ENCODE measurements around the gene VPS13A.
A peak's percentile ranks its signal among the peaks of the same experiment; 100 is the strongest.

VPS13A gene

GRCh38 chr9:77177143-77177893 lies at the start of gene VPS13A (continued):
- TF ChIP-seq ZBTB11 (tag by site-specific recombination; conservative IDR thresholded peaks at IDR 0.05; ENCODE audit: low read depth) (0 out of 2 replicates have a peak, but pooled peaks have one; percentile 5), ZNF266 (tag by site-specific recombination; IDR thresholded peaks at IDR 0.05; ENCODE audit: low read depth) (no peak), HOXC10 (CRISPR knock-in tag; IDR thresholded peaks at IDR 0.05) (no peak), ZNF518A (tag by site-specific recombination; conservative IDR thresholded peaks at IDR 0.05; ENCODE audit: low read depth) (no peak), ZNF274 (IDR thresholded peaks at IDR 0.05; ENCODE audit: low read length) (no peak), ZNF274 (tag by site-specific recombination; IDR thresholded peaks at IDR 0.05; ENCODE audit: borderline replicate concordance) (no peak), REST (tag by site-specific recombination; IDR thresholded peaks at IDR 0.05) (no peak), ZNF777 (tag by site-specific recombination; IDR thresholded peaks at IDR 0.05; ENCODE audit: borderline replicate concordance) (0 out of 2 replicates have a peak, but pooled peaks have one; percentile 35), HOXA7 (CRISPR knock-in tag; IDR thresholded peaks at IDR 0.05; ENCODE audit: borderline replicate concordance) (no peak), ZNF48 (tag by site-specific recombination; IDR thresholded peaks at IDR 0.05) (no peak), ZNF184 (tag by site-specific recombination; IDR thresholded peaks at IDR 0.05) (no peak), ZNF670 (tag by site-specific recombination; IDR thresholded peaks at IDR 0.05; ENCODE audit: low read depth) (no peak), PRDM2 (tag by site-specific recombination; IDR thresholded peaks at IDR 0.05; ENCODE audit: borderline replicate concordance) (no peak), KLF17 (tag by site-specific recombination; IDR thresholded peaks at IDR 0.05) (no peak), ZNF23 (tag by site-specific recombination; IDR thresholded peaks at IDR 0.05; ENCODE audit: borderline replicate concordance) (no peak), ZNF169 (tag by site-specific recombination; IDR thresholded peaks at IDR 0.05) (no peak), GFI1B (tag by site-specific recombination; IDR thresholded peaks at IDR 0.05) (no peak), IKZF3 (tag by site-specific recombination; IDR thresholded peaks at IDR 0.05) (peak; percentile 49; the same call in 1 of the 2 replicates), WT1 (tag by site-specific recombination; IDR thresholded peaks at IDR 0.05) (0 out of 2 replicates have a peak, but pooled peaks have one; percentile 2)

Measured in HEK293 (cell line).